Transverse colon (tissue), 4 donors: ENCODE data around the gene UBQLN2.

ENCODE experiments used
- CTCF ChIP-seq, 5 experiments: fragments of 200-600 bp in 3 of 5; fragments of 450-650 bp in 2 of 5; sonication (generic) in 3 of 5; IDR thresholded peaks; 1 replicate in 2 of 5; 2 replicates in 3 of 5; pipeline ENCODE4 v1.5.1; 2016 to 2017; ENCODE audit warnings: antibody characterized with exemption in 5 of 5, inconsistent platforms in 3 of 5, mild to moderate bottlenecking in 2 of 5, moderate library complexity in 1 of 5
- POLR2AphosphoS5 ChIP-seq, 3 donors: sonication (generic); formaldehyde crosslinking; IDR thresholded peaks; one replicate each; pipeline ENCODE4 v1.6.1; 2016; ENCODE audit warnings: antibody characterized with exemption in 3 of 3

GRCh38 chrX:56557376-56557929 lies 6.0 kb upstream of the UBQLN2 start:
- TF ChIP-seq CTCF (IDR thresholded peaks at IDR 0.05): no peak
- no peak for TF ChIP-seq POLR2AphosphoS5 (IDR thresholded peaks at IDR 0.05)
